GM19099 (cell line): Measurements from ENCODE around the gene CLDN7.

Source experiments
- POLR2A ChIP-seq: IDR thresholded peaks from 3 replicates; pipeline ENCODE4 v1.6.1; 2011; ENCODE audit warnings: low read depth; ENCODE audit not compliant: insufficient read length; ENCODE audit errors: extremely low read depth

Gene CLDN7, protein sequence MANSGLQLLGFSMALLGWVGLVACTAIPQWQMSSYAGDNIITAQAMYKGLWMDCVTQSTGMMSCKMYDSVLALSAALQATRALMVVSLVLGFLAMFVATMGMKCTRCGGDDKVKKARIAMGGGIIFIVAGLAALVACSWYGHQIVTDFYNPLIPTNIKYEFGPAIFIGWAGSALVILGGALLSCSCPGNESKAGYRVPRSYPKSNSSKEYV

DNA sequence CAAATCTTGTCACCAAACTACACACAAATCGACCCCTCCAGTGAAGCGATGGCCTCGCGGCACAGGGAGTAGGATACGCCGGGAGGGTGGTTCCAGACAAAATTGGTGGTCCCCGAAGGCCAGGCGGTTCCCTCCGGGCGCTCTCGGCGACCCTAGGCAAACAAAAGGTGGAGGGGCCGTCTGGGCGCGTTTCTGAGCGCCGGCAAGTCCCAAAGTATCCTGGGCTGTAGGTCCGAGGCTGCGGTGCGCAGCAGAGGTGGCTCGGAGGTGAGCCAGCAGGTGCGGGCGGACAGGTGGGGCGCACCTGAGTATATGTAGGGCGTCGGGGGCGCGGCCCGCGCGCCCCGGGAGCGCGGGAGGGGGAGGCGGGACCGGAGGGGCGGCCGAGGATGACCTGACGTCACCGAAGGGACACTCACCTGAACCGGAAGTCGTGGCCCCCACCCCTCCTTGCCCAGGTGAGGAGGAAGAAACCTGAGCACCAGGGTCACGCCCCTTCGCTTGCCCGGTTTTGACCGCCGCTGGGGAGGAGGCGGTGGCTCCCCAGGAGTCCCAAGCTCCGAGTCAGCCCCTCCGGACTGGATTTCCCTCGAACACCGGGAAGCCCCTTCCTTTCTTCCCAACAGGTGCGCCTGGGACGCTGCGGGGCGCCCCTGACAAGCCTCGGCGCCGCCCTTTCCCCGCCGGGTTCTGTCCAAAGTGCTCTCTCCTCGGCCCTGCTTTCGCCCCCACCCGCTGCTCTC lies at the start of gene CLDN7:
Gene CLDN7, minus strand, starts transcription at position 287 of the 743 bp plus-strand sequence. CDS start 435 bp downstream, outside the sequence.
- TF ChIP-seq POLR2A, result no peak

DNA sequence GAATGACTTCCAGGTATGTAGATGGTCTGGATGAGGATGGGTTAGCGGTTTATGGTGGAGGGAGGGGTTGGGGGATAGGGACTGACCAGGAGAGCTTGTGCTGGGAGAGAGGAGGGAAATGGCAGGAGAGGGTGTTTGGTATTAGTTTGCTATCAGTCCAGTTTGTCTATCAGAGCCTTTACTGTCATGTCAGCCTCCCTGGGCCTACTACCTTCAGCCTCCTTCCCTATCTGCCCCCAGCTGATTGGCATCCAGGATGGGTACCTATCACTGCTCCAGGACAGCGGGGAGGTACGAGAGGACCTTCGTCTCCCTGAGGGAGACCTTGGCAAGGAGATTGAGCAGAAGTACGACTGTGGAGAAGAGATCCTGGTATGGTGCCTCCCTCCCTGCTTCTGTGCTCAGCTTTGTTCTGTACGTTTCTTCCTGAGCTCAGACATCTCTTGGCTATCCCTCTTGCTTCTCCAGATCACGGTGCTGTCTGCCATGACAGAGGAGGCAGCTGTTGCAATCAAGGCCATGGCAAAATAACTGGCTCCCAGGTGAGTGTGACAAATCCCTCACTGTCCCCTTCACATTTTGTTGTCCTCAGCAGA lies 48.9 kb upstream of the CLDN7 start:
- no peak for TF ChIP-seq POLR2A

DNA sequence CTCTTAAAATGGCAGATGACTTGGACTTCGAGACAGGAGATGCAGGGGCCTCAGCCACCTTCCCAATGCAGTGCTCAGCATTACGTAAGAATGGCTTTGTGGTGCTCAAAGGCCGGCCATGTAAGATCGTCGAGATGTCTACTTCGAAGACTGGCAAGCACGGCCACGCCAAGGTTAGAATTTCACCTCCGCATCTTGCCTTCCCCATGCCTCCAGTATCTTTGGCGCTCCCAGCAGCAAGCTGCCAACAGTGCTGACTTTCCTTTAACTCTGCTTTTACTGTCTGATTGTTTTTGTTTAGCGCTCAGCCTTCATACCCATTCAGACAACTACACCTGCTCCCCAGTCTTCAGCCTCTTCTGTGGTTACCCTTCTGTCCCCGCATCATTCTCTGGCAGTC lies 47.4 kb upstream of the CLDN7 start:
- no peak for TF ChIP-seq POLR2A

DNA sequence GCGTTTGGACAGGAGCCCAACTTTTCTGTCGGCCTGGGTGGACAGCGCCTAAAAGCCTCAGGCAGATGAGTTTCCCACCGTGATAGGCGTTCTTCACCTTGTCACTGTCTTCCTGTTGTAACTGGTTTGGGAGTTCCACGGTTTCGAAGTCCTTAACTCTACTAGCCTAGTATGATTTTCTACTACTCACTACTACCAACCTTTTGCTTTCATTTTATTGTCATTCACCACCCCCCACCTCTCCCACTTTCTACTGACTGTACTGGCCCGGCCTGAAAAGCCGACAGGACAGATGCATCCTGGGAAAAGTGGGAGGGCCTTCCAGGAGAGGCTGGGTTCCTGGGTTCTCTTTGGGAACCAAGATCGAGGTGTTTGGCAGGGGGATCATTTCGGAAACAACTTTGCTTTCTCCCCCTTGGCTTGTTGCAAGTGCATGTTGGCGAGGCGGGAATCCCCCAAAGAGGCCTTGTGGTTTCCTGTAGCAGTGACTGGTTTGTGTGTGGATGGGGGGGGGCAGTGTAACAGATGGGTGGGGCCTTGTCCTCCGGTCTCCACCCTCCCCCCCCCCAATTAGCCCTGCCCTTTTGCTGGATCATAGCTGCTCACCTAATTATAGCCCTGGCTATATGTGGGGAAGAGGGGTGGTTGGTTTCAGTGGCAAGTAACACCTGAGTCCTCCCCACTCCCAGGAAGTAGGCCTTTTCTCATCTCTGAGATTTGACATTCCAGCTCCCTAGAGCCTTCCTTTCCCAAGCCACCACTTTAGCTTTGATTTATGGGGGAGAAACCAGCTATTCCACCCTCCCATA lies 46.6 kb upstream of the CLDN7 start:
- TF ChIP-seq POLR2A, result peak; percentile 64

DNA sequence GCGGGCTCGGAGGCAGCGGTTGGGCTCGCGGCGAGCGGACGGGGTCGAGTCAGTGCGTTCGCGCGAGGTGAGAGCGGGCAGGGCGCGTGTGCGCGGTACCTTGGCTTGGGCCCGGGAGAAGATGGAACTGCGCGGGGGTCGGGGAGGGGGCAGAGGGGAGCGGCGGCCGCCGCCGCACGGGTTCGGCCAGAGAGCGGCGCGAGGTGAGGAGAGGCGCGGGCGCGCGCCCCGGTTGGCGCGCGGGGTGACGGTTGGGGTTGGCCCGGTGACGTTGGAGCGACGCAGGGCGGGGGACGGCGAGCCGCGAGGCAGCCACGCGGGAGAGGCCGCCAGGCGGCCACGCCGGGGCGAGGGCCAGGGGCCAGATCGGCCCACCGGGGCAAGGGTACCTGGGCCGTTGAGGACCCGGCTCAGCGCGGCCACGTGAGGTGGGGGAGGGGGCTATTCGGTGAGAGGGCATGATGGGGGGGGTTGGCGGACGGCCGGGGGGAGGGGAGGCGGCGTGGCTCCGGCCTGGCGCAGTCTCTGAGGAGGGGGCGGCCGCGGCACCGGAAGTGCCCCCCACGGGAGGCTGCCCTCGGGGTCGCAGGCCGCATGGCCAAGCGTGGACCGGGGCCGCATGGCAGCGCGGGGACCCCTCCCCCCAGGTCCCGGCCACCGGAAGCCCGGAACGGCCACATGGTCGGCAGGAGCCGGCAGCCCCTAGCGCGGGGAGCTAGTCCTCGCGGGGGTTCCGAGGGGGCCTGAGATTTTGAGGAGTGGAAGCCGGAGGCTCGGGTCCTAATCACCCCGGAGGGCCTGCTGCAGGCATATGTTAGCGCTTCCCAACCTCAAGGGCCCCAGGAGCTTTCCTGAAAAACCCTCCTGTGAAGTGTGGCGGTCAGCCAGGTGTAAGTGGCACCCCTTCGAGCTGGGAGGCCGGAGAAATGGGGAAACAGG lies 45.7 kb upstream of the CLDN7 start:
- TF ChIP-seq POLR2A, result no peak

DNA sequence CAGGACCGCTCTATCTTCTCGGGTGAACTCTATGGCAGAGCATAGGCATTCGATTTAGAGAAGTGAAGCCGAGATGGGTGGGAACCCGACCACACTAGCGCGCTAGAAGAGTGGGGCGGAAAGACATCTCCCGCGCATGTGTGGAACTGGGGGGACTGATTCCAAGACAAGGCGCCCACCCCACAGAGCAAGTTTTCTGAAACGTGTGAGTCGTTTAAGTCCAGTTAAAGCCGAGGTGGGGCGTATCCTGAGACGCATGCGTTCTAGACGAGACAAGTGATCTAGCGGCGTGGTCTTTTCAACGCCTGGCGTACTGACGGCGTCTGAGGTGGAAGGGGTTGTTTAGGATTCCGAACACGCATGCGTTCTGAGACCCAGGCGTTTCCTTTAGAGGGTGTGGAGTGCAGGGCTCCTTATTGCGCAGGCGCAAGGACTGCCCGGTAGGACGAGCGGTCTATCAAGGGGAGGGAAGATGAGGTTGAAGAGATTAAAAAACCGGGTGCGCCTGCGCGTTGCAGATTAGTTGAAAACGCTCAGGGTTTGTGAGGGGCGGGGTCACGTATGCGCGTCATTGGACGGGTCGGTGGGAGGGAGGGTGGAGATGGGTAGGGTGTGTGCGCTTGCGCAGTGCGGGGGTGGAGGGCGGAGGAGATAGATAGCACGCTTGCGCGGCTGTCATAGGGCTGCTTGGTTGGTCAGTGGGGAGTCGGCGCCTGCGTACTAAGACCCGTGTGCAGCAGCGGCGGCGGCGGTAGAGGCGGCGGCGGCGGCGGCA lies 44.8 kb upstream of the CLDN7 start, which contains the start of gene EIF5A:
Gene EIF5A, plus strand, starts transcription at position 718 of the 775 bp plus-strand sequence. CDS start 2,008 bp downstream, outside the sequence.
- peak; percentile 77 for TF ChIP-seq POLR2A

DNA sequence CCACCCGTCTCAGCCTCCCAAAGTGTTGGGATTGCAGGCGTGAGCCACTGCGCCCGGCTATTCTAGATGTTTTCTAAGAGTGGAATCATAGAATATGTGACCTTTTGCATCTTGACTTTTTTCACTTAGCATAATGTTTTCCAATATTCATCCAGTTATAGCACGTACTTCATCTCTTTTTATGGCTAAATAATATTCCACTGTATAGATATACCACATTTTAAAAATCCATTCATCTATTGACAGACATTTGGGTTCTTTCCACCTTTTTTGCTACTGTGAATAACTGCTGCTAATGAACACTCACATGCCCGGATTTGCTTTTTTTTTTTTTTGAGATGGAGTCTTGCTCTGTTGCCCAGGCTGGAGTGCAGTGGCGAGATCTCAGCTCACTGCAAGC lies 41.9 kb upstream of the CLDN7 start:
- no peak for TF ChIP-seq POLR2A

DNA sequence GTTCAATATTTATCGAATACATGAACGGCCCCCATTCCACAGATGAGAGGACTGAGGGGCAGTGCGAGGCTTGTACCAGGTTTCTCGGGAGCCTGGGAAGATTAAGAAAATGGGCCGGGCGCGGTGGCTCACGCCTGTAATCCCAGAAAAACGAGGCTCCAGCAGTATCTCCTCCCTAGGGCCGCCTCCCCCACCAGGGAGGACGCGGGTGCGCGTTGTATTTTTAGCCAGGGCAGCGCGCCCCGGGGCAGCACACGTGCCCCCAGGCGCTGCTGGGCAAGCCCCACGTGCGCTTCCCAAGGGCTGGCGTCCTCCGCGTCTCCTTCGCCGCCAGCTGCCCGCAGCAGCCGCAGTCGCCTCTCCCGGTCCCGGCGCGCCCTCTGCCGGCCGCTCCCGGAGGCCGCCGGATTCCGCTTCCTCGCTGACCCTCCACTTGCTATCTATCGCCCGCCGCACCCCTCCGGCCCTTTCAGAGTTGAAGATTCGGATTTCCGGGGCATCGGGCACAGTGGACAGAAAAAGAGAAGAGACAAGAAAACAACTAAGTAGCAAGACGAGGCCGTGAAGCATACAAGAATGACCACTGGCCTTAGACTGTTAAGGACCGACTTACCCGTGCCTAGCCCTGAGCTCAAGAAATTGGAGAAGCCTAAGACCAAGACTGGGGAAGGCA lies 34.0 kb upstream of the CLDN7 start:
- no peak for TF ChIP-seq POLR2A

DNA sequence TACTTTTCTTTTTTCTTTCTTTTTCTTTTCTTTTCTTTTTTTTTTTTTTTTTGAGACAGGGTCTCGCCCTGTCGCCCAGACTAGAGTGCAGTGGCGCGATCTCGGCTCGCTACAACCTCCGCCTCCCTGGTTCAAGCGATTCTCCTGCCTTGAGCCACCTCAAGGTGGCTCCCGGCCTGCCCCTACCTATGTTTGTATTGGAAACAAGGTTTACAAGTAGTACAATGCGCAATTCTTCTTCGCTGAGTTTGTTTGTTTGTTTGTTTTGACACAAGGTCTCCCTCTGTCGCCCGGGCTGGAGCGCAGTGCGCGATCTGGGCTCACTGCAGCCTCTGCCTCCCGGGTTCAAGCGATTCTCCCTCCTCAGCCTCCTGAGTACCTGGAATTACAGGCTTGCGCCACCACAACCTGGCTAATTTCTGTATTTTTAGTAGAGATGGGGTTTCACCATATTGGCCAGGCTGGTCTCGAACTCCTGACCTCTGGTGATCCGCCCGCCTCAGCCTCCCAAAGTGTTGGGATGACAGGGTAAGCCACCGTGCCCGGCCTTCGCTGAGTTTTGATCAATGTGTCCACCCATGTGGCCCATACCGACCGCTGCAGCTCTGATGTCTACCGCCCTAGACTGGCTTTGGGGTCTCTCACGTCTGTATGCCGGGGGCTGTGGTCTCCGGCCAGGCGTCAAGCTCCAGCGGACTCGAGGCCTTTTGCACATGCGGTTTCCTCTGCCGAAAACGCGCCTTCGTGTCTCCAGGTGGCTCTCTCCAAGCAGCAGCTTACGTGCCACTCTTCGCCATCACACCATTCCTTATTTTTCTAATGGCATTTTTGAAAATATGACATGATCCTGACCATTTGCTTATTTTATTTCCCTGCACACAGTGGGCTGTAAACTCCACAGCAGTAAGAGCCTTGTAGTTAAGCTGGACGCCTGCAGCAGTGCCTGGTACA lies 33.2 kb upstream of the CLDN7 start:
- no peak for TF ChIP-seq POLR2A

DNA sequence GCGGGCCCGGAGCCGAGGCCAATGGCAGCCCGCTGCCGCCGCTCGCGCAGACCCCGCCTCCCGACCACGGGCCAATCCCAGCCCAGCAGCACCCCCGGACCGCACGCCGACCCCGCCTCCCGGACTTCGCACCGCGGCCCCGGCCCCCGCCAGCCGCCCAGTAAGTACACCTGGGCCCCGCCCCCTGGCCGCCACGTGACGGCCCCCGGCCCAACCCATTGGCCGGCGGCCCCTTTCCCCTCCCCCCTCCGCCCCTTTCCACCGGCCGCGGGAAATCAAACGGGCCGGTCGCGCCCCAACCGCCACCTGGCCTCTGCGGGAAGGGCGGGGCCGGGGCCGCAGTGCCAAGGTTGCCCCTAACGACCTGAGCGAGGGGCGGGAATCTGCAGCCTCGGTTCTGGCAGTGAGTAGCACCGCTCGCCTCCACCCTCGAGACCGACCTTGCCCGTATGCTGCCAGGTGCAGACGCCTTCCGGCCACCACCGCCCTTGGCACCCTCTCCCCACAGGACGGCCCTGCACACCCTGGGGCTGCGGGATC lies 32.4 kb upstream of the CLDN7 start, which contains the start of gene YBX2:
Gene YBX2, minus strand, starts transcription at position 26 of the 540 bp plus-strand sequence. CDS start 139 bp downstream, outside the sequence.
- TF ChIP-seq POLR2A, result no peak
